K562 (cell line): ENCODE measurements around the gene PLCB1. TPM values are rescaled to one million over a fixed set of nuclear protein-coding genes. Genes with fewer than 3 reads are reported as not detected.

Experiments used
- ATAC-seq: fragments of 200-7000 bp; cut with Tn5 transposase; 3 replicates; pipeline ENCODE4 v1.9.1; 2020; ENCODE audit warnings: moderate library complexity
- BruUV-seq: library from RNA; stranded (reverse); fragments of 400-500 nt; replicated peaks from 2 replicates; lab custom pipeline; 2021; lab: Mats Ljungman, UMichigan
- CTCF ChIA-PET: fragments of 300-600 bp; formaldehyde crosslinking; extraction: SDS; loops from one replicate; lab custom pipeline; 2021; ENCODE audit warnings: low intra/inter-chr PET ratio; lab: Yijun Ruan, JAX
- POLR2A ChIA-PET: fragments of 300-600, 350-650 bp; sonication (Branson Sonifier 250); formaldehyde crosslinking; extraction: SDS; loops from one replicate; lab custom pipeline; 2021; ENCODE audit warnings: antibody characterized with exemption, inconsistent platforms; lab: Yijun Ruan, JAX
- DNase-seq, 4 experiments: peaks; one replicate each; pipeline versions ENCODE4 v3.0.0 to v3.0.0-alpha.2; 2011 to 2018; ENCODE audit warnings: low spot score in 3 of 4, mixed read lengths in 3 of 4; ENCODE audit errors: extremely low read depth in 1 of 4
- FAIRE-seq: peaks from 2 replicates; lab custom pipeline; 2011; peaks lifted over from hg19 to GRCh38; lab: Jason Lieb, UNC
- H2AFZ ChIP-seq: 2 replicates; pipeline ENCODE4 v1.6.0; 2011; ENCODE audit warnings: low read depth, low read length, control low read depth, inconsistent platforms
- H3K27ac ChIP-seq: fragments of 200-600 bp; 3 replicates; pipeline ENCODE4 v1.8.0; 2011; ENCODE audit warnings: low read depth, mild to moderate bottlenecking, control low read depth, inconsistent platforms, low read length, moderate library complexity, mixed read lengths; ENCODE audit errors: extremely low read depth
- H3K27me3 ChIP-seq, 2 experiments: fragments of 300-600 bp in 1 of 2; 2 replicates in 1 of 2; 3 replicates in 1 of 2; pipeline versions ENCODE4 v1.6.0 to v1.8.0; 2011; ENCODE audit warnings: inconsistent platforms in 2 of 2, low read length in 2 of 2, mild to moderate bottlenecking in 1 of 2, mixed read lengths in 1 of 2, moderate library complexity in 1 of 2; ENCODE audit not compliant: control insufficient read depth in 2 of 2, insufficient read depth in 2 of 2
- H3K36me3 ChIP-seq: fragments of 300-600 bp; 3 replicates; pipeline ENCODE4 v1.8.0; 2011; ENCODE audit warnings: mild to moderate bottlenecking, low read length, inconsistent platforms; ENCODE audit not compliant: control insufficient read depth, insufficient read depth
- H3K4me1 ChIP-seq, 2 experiments: fragments of 200-600 bp in 1 of 2; replicated peaks in 1 of 2; 2 replicates in 1 of 2; 3 replicates in 1 of 2; pipeline versions ENCODE4 v1.5.1 to v1.8.0; 2011; ENCODE audit warnings: inconsistent platforms in 2 of 2, low read length in 2 of 2, mild to moderate bottlenecking in 1 of 2, mixed read lengths in 1 of 2, moderate library complexity in 1 of 2; ENCODE audit not compliant: control insufficient read depth in 2 of 2, insufficient read depth in 2 of 2
- H3K4me2 ChIP-seq: 2 replicates; pipeline ENCODE4 v1.6.1; 2011; ENCODE audit warnings: low read length, control low read depth, inconsistent platforms, mixed read lengths; ENCODE audit not compliant: insufficient read depth
- H3K4me3 ChIP-seq: fragments of 200-600 bp; sonication (generic), shearing (Covaris generic); 2 replicates; pipeline ENCODE4 v1.5.1; 2016; ENCODE audit warnings: control low read depth, inconsistent platforms
- H3K79me2 ChIP-seq: fragments of 200-600 bp; 3 replicates; pipeline ENCODE4 v1.8.0; 2011; ENCODE audit warnings: low read length, inconsistent platforms; ENCODE audit not compliant: control insufficient read depth, insufficient read depth
- H3K9ac ChIP-seq, 2 experiments: 2 replicates each; pipeline versions ENCODE4 v1.6.0 to v1.6.1; 2011; ENCODE audit warnings: low read depth in 2 of 2, low read length in 2 of 2, control low read depth in 1 of 2, inconsistent platforms in 1 of 2, mild to moderate bottlenecking in 1 of 2, mixed read lengths in 1 of 2; ENCODE audit not compliant: insufficient read depth in 1 of 2
- H3K9me1 ChIP-seq: one replicate; pipeline ENCODE4 v1.6.0; 2011; ENCODE audit warnings: inconsistent platforms, mild to moderate bottlenecking, low read length, moderate library complexity; ENCODE audit not compliant: control insufficient read depth, insufficient read depth
- H3K9me3 ChIP-seq: replicated peaks from 2 replicates; pipeline ENCODE4 v1.5.1; 2011; ENCODE audit warnings: low read depth, low read length, inconsistent platforms; ENCODE audit not compliant: control insufficient read depth, insufficient read depth
- H4K20me1 ChIP-seq: replicated peaks from 2 replicates; pipeline ENCODE4 v1.6.1; 2011; ENCODE audit warnings: low read length, inconsistent platforms, mixed read lengths; ENCODE audit not compliant: control insufficient read depth, insufficient read depth
- CEBPZ ChIP-seq: fragments of 150-350 bp; IDR thresholded peaks from 2 replicates; pipeline ENCODE4 v1.6.1; 2014; ENCODE audit warnings: low read depth, mild to moderate bottlenecking, low read length, borderline replicate concordance
- CXXC5 ChIP-seq: fragments of 250-450 bp; sonication (Bioruptor Pico); IDR thresholded peaks from 2 replicates; pipeline ENCODE4 v1.8.0; 2022; ENCODE audit warnings: inconsistent platforms, mild to moderate bottlenecking, moderate library complexity
- FOXA1 ChIP-seq: fragments of 450-650 bp; IDR thresholded peaks from 2 replicates; pipeline ENCODE4 v1.6.1; 2016; ENCODE audit warnings: mild to moderate bottlenecking, borderline replicate concordance
- KDM4B ChIP-seq, 2 experiments: fragments of 450-650 bp in 1 of 2; sonication (generic) in 1 of 2; IDR thresholded peaks; 2 replicates each; pipeline ENCODE4 v1.6.1; 2016 to 2017; ENCODE audit warnings: borderline replicate concordance in 2 of 2, antibody characterized with exemption in 1 of 2, low read depth in 1 of 2, mild to moderate bottlenecking in 1 of 2
- NFIX ChIP-seq: fragments of 250-450 bp; sonication (Bioruptor Pico); IDR thresholded peaks from 2 replicates; pipeline ENCODE4 v1.4.0; 2020; ENCODE audit warnings: low read depth, mild to moderate bottlenecking, moderate library complexity
- PPARD ChIP-seq: fragments of 250-450 bp; sonication (Bioruptor Pico); IDR thresholded peaks from 2 replicates; pipeline ENCODE4 v1.8.0; 2022; ENCODE audit warnings: inconsistent platforms, mild to moderate bottlenecking, moderate library complexity
- PRMT5 ChIP-seq: sonication (generic); formaldehyde crosslinking; IDR thresholded peaks from 2 replicates; pipeline ENCODE4 v1.5.0; 2020; ENCODE audit warnings: missing genetic modification reagents
- RBFOX2 ChIP-seq: fragments of 200-400 bp; formaldehyde crosslinking; IDR thresholded peaks from 2 replicates; pipeline ENCODE4 v1.6.1; 2017; ENCODE audit warnings: low read depth, mild to moderate bottlenecking, low read length, moderate library complexity
- SAP30 ChIP-seq: fragments of 200-600 bp; sonication (generic); IDR thresholded peaks from 2 replicates; pipeline ENCODE4 v1.6.1; 2012; ENCODE audit warnings: borderline replicate concordance, low read depth, mild to moderate bottlenecking, moderate library complexity, low read length, control low read depth, inconsistent platforms; ENCODE audit not compliant: insufficient read depth, poor library complexity, severe bottlenecking
- SLC30A9 ChIP-seq: fragments of 250-450 bp; sonication (Bioruptor Pico); IDR thresholded peaks from 2 replicates; pipeline ENCODE4 v1.8.0; 2022; ENCODE audit warnings: mild to moderate bottlenecking, moderate library complexity
- SNIP1 ChIP-seq: fragments of 450-650 bp; IDR thresholded peaks from 2 replicates; pipeline ENCODE4 v1.7.1; 2017; ENCODE audit warnings: low read depth, mild to moderate bottlenecking
- ZEB2 ChIP-seq: fragments of 450-650 bp; IDR thresholded peaks from 2 replicates; pipeline ENCODE4 v1.6.1; 2016
- ZNF217 ChIP-seq: sonication (generic); formaldehyde crosslinking; IDR thresholded peaks from 2 replicates; pipeline ENCODE4 v1.8.0; 2022; ENCODE audit warnings: mild to moderate bottlenecking, missing genetic modification reagents
- ZNF77 ChIP-seq: fragments of 250-450 bp; sonication (Bioruptor Pico); IDR thresholded peaks from 2 replicates; pipeline ENCODE4 v1.5.0; 2020
- WGBS: fragments of 100-300 bp; shearing (Covaris generic); methylation state at CpG from one replicate; pipeline ENCODE4 v1.1.6; 2016; ENCODE audit warnings: low coverage, mixed read lengths; ENCODE audit not compliant: insufficient coverage; ENCODE audit errors: missing lambda C conversion rate; 5-methylcytosine and 5-hydroxymethylcytosine counted together
- in situ Hi-C: fragments of 300-500 bp; cut with MboI; formaldehyde crosslinking; loops from 4 replicates; pipeline ENCODE4 v1.15.0; 2018; ENCODE audit warnings: inconsistent platforms, mixed read lengths
- intact Hi-C: fragments of 100-400 bp; cut with micrococcal nuclease; formaldehyde crosslinking; loops from 2 replicates; pipeline ENCODE4 v1.14.2; 2022
- polyA plus RNA-seq, 8 experiments: library from polyadenylated mRNA; depleted of rRNA in 4 of 8; stranded (reverse) in 5 of 8; unstranded in 3 of 8; fragments of >200 nt; fragmentation: Nextera tagmentation in 2 of 8; fragmentation: Illumina TruSeq in 1 of 8; extraction: Ambion mirVana in 2 of 8; extraction: Trizol in 1 of 8; gene quantifications; 2 replicates each; pipeline versions ENCODE4 v1.2.1 to v1.2.3, GENCODE V29; 2011 to 2014; ENCODE audit warnings: inconsistent platforms in 1 of 8, missing spikeins in 1 of 8
- total RNA-seq, 7 experiments: library from RNA; depleted of rRNA in 6 of 7; stranded (reverse); fragments of >200 nt in 6 of 7; fragmentation: Illumina TruSeq in 2 of 7; extraction: Trizol in 2 of 7; gene quantifications; 2 replicates each; pipeline versions ENCODE4 v1.2.1 to v1.2.3, GENCODE V29; 2011 to 2021; ENCODE audit warnings: low replicate concordance in 1 of 7

PLCB1 gene
- total and polyA plus RNA-seq, 9 of the 15 experiments (the other 6 are each of a cell fraction or from before 2014, with no cell fraction given): 0.34 to 3.1 (median 1.3) TPM

- Histone ChIP-seq H4K20me1 (no peaks in the 10 kb centered on the region), H3K9me3 (no peaks in the 10 kb centered on the region), H3K27me3 (no peaks in the 10 kb centered on the region), H3K27ac (no peak overlapping the region), H3K9me1 (no peaks in the 10 kb centered on the region), H3K4me2 (no peak overlapping the region), H3K9ac (no peak overlapping the region)
- intact Hi-C loops: no loop called here
- 1% methylated on average over 5 of the region's 5 CpGs for WGBS
- CTCF ChIA-PET: no interaction called here
- TF ChIP-seq CXXC5 (CRISPR knock-in tag) (no peak), FOXA1 (no peak), SLC30A9 (CRISPR knock-in tag) (no peak)
- TF ChIP-seq, all 486 proteins: peak for 0
- H3K4me3 ChIP-seq: no peak overlapping the region
- BruUV-seq: no TSS peak
- no peaks in the 10 kb centered on the region for H3K79me2 ChIP-seq
- H3K36me3 ChIP-seq: no peaks in the 10 kb centered on the region
- no peak overlapping the region for H2AFZ ChIP-seq
- POLR2A ChIA-PET: no interaction called here
- ATAC-seq (no peak), DNase-seq (no peak), FAIRE-seq (no peak)
- in situ Hi-C loops: no loop called here
- no peaks in the 10 kb centered on the region for H3K4me1 ChIP-seq
These were observed 642.3 kb downstream of the PLCB1 start for GRCh38 chr20:8774412-8774811.

GRCh38 chr20:8777911-8778310 lies 645.8 kb downstream of the PLCB1 start:
- ChIA-PET CTCF (no interaction called here), POLR2A (no interaction called here)
- DNase-seq (no peak), ATAC-seq (no peak), FAIRE-seq (no peak)
- Histone ChIP-seq H3K79me2 (no peaks in the 10 kb centered on the region), H3K9me3 (no peaks in the 10 kb centered on the region), H3K9ac (no peak overlapping the region), H3K9me1 (no peaks in the 10 kb centered on the region), H3K36me3 (no peaks in the 10 kb centered on the region), H3K4me3 (no peak overlapping the region), H3K27me3 (no peaks in the 10 kb centered on the region), H3K4me1 (no peaks in the 10 kb centered on the region), H2AFZ (no peak overlapping the region), H3K4me2 (no peak overlapping the region), H4K20me1 (no peaks in the 10 kb centered on the region), H3K27ac (no peak overlapping the region)
- WGBS: 2% methylated on average over 4 of the region's 4 CpGs
- intact Hi-C loops: no loop called here
- BruUV-seq: no TSS peak
- in situ Hi-C loops: no loop called here
- TF ChIP-seq KDM4B (IDR thresholded peaks at IDR 0.05; ENCODE audit: borderline replicate concordance in 2 of 2, low read depth in 1 of 2) (no peak), ZEB2 (no peak), NFIX (CRISPR knock-in tag) (no peak), SNIP1 (no peak), ZNF217 (CRISPR knock-in tag) (no peak), PRMT5 (CRISPR knock-in tag) (no peak), RBFOX2 (no peak), ZNF77 (CRISPR knock-in tag) (no peak), PPARD (CRISPR knock-in tag) (no peak), CEBPZ (no peak), SAP30 (no peak)
